NCI-H82 treated with DMSO at 0.1 percent for 48 hours (cell line): ENCODE results near the gene EBPL.
"Not testable (repeated sequence)": the region's sequence is repeated elsewhere in the genome, so short reads cannot be mapped to it uniquely, and the experiment has no call there.

ENCODE experiments used
- DNase-seq: peaks from one replicate; lab custom pipeline; 2025; ENCODE audit not compliant: unreplicated experiment; lab: John Stamatoyannopoulos, UW

Gene EBPL

GRCh38 chr13:49635599-49636433 lies 55.5 kb downstream of the EBPL start:
- no peak for DNase-seq

GRCh38 chr13:49633710-49634109 lies 57.6 kb downstream of the EBPL start:
- no peak for DNase-seq

GRCh38 chr13:49632156-49632555 lies 59.1 kb downstream of the EBPL start:
- DNase-seq, result no peak

GRCh38 chr13:49630580-49630979 lies 60.7 kb downstream of the EBPL start:
- no peak for DNase-seq

- no peak for DNase-seq
Measured at GRCh38 chr13:49629947-49630346, 61.3 kb downstream of the EBPL start.

GRCh38 chr13:49629196-49629938 lies 61.9 kb downstream of the EBPL start:
- DNase-seq, result no peak

GRCh38 chr13:49627831-49628652 lies 63.2 kb downstream of the EBPL start, which contains the start of gene ARL11:
Gene ARL11 (plus strand): TSS chr13:49628507. CDS start chr13:49630448, 1,941 bp downstream.
- DNase-seq, result no peak

GRCh38 chr13:49625392-49626079 lies 65.8 kb downstream of the EBPL start:
- no peak for DNase-seq

GRCh38 chr13:49624229-49624628 lies 67.1 kb downstream of the EBPL start:
- DNase-seq, result no peak

GRCh38 chr13:49622174-49622946 lies 68.9 kb downstream of the EBPL start:
- DNase-seq, result no peak

- DNase-seq, result no peak
Measured at GRCh38 chr13:49620170-49620621, 71.1 kb downstream of the EBPL start.

- DNase-seq, result no peak
Measured at GRCh38 chr13:49616676-49617065, 74.6 kb downstream of the EBPL start.

- DNase-seq, result no peak
Measured at GRCh38 chr13:49615836-49616675, 75.2 kb downstream of the EBPL start.

GRCh38 chr13:49612042-49612441 lies 79.2 kb downstream of the EBPL start:
- DNase-seq, result not testable (repeated sequence)
